Aortic smooth muscle cell (primary cell): ENCODE measurements around the gene CLTRN. TPM values are rescaled to one million over a fixed set of nuclear protein-coding genes. Genes with fewer than 3 reads are reported as not detected.

Experiments used
- total RNA-seq: library from RNA; depleted of rRNA; stranded (reverse); fragments of >200 nt; gene quantifications from 2 replicates; pipeline ENCODE4 v1.2.3, GENCODE V29; 2014

The CLTRN gene, protein sequence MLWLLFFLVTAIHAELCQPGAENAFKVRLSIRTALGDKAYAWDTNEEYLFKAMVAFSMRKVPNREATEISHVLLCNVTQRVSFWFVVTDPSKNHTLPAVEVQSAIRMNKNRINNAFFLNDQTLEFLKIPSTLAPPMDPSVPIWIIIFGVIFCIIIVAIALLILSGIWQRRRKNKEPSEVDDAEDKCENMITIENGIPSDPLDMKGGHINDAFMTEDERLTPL
- total RNA-seq = under 0.01 and 0.06 TPM in 2 replicates

DNA sequence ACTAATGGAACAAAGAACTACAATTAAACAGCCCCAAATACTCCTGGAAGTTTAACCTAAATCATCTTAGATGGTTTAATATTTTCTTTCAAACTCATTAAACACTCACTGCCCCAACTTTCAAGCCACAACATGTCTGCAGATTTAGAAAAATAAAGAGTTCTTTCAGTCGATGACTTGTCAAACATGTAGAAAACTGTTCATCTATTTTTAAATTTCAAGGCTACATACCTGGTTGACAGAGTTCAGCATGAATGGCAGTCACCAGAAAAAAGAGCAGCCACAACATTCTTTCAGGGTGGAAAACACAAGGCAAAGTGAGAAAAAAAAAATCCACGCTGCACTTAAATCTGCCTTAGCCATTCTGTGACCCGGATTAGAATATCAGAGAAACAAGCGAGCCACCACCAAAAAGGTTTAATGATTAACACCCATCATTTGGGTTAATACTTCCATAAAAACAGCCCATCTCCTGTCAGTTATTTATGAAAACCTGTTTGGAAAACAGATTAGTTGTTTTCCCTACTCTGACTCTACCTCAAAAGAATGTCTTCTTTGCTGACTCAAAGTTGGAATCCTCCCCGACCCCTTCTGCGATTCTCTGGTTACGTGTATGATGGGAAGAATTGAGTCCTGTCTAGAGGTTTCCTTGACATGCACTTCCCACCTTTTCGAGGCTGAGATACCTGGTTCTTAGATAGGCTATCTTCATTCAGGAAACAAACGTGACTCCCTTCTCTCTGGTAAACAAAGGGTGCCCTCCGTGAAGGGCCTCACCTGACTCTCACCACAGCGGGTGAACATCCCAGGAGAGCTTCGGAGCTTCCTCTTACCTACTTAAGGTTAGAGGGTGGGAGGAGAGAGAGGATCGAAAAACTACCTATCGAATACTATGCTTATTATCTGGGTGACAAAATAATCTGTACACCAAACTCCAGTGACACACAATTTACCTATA is at the start of gene CLTRN:
Gene CLTRN, minus strand, starts transcription at position 319 of the 958 bp plus-strand sequence. Its CDS starts 30 bp downstream, at position 289.

DNA sequence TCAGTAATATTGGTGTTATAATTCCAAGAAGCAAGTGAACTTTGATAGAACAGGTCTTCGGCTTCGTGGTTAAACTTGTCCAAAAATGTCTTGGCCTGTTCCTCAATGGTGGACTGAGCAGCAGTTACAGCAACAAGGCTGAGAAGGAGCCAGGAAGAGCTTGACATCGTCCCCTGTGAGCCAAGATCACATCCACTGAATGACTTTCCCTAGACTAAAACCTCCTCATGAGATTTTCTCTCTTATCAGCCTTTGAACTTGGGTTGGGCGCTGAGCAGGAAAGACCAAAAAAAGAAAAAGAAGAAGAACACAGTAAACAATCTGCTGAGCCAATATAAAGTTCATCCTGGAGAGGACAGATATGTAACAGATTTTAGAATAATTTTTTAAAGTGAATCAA is 63.9 kb downstream of the CLTRN start, which contains the start of gene ACE2:
Gene ACE2, minus strand, starts transcription at position 216 of the 400 bp plus-strand sequence. Its CDS starts 49 bp downstream, at position 167.

Other genes with a start within 250 kb of the CLTRN start
- gene PIR, start 171.5 kb downstream of the CLTRN start, total RNA-seq = 14.5 and 15.5 TPM in 2 replicates
- gene BMX, start 164.0 kb downstream of the CLTRN start, total RNA-seq = 2.6 and 4.6 TPM in 2 replicates
- 0.12 and 0.40 TPM in 2 replicates for gene ACE2, start 63.8 kb downstream of the CLTRN start, total RNA-seq
- gene CA5B, start 73.5 kb upstream of the CLTRN start, total RNA-seq = 20.6 and 23.1 TPM in 2 replicates
- gene ZRSR2, start 125.7 kb upstream of the CLTRN start, total RNA-seq = 4.4 and 4.8 TPM in 2 replicates
- 49.9 and 54.1 TPM in 2 replicates for gene AP1S2, start 190.0 kb upstream of the CLTRN start, total RNA-seq